DMS153 (cell line): Measurements from ENCODE around the gene GDI2.

Experiments
- DNase-seq: peaks from one replicate; lab custom pipeline; 2025; lab: John Stamatoyannopoulos, UW

The GDI2 gene

DNA sequence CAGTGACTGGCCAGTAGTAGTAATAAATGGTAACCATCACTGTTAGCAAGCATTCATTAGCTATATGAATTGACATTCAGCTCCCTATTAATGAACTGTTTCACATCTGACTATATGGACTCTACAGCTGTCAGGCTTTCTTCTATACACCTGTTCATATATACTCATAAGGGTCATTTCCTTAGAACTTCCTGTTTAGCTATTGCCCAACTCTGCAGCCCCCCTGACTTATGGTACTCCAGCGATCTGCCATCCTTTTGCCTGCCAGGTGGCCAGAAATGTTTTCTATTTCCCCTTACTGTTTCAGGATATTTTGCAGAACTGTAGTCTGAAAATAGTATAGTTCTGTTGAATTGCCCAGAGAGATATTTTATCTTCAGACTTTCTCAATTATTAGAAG lies 72.0 kb downstream of the GDI2 start:
- DNase-seq: no peak

DNA sequence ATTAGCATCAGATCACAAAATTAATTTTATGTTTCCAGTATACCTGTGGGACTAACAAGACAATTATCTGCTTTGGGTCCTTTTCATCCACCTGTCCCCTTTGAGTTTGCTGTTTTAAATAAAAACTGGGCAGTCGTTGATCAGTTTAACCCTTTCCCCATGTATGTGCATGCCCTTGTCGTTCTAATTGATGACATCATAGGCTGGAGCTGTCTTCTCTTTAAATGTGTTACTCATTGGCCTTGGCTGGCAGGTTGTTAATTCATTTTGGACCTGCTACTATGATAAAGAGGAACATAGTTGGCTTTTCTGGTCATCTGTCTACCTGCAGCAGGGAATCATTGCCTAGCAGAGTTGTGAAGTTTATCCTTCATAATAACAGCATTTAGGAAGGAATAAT lies 74.8 kb downstream of the GDI2 start:
- DNase-seq: no peak

DNA sequence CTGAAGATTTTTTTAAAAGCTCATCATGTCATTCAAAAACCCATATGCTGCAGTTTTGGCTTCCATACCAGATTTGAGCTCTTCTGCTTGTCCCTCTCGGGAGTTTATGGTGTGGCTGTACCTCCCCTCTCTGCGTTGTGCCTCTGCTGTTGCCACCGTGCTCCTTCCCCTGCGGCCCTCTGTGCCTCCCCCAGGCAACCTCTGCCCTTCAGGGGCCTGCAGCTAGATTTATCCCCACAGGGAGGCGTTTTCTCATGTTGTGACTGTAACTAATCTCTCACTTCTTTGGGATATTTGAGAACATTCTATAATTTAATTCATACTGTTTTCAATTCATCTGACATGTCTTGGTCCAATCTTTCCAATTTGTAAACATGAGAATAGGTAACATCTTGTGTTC lies 75.9 kb downstream of the GDI2 start:
- no peak for DNase-seq

DNA sequence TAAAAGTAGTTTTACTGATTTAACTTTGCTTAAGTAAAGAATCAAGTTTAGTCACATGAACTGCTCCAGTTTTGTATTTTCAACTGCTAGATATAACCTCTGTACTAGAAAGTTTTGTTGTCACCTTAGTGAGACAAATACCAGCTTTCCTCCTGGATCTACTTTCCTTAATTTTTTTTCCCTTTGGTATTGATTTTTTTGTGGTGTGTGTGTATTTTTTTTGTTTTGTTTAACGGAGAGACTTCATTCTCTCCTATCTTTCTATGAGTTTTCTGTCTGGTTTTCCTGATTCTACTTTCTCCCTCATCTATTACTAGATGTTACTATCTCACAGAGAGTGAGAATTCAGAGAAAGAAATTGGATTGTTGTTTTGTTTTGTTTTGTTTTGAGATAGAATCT lies 76.6 kb downstream of the GDI2 start:
- DNase-seq: no peak

DNA sequence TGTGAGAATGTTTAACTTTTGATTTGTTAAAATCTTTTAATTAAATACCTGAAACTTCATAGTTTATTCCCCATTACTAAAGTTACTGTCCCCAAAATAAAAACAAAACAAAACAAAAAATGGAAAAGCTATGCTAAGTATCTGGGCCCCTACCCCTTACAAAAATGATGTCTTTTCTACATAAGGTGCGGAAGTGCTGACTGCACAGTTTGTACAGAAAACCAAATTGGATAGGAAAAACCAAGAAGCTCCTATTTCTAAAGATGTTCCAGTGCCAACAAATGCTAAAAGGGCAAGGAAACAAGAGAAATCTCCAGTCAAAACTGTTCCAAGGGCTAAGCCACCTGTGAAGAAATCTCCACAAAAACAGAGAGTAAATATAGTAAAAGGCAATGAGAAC lies 78.1 kb downstream of the GDI2 start:
- DNase-seq: no peak

DNA sequence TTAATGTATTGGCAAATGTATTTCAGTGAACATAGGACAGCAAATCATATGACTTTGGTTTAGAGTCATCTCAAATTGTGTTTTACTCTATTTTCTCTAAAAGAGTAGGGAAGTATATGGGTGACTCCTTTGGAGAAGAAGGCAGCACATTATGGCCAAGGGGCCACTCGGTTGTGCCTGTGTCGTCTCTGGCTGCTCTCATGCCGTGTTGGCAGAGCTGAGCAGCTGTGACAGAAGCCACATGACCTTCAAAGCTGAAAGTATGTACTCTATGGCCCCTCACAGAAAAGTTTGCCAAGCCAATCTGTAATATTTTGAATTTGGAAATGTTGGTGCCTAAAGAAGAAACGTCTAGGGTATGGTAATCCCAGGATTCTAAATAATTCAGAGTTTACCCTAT lies 81.1 kb downstream of the GDI2 start:
- no peak for DNase-seq

DNA sequence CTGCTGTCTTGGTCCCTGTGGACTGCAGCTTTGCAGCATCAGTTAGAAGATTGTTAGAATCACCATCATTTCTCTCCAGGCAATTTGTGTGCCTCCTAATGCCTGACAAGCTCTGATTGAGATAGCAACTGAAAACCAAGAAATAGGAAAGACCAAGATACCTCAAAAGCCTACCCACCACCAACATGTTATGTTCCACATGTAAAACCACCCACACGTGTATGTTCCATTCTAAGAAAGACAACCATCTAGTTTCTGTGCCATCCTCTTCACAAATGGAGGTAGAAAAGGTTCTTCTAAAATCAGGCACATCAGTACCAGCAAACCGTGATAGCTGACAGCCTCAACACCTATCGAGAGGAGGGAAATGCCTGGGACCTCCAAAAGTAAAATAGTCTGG lies 81.7 kb downstream of the GDI2 start:
- DNase-seq: no peak

DNA sequence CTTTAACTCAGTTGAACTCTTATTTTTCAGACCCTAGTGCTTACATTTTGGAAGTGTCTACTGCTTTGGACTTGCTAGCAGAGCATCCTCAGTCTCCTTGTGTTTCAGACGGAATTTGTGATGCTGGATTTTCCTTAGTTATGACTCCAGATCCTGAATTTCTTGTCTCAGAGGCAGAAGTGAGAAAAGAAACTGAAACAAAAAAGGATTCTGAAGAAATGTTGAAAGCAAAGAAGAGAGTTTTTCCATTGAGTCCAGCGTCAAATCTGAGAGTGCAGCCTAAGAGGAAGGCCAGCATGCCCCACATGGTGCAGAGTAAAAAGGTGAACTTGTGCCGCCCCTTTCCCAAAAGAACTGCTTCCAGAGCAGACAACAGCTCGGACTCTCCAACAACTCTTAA lies 82.5 kb downstream of the GDI2 start:
- DNase-seq: no peak

DNA sequence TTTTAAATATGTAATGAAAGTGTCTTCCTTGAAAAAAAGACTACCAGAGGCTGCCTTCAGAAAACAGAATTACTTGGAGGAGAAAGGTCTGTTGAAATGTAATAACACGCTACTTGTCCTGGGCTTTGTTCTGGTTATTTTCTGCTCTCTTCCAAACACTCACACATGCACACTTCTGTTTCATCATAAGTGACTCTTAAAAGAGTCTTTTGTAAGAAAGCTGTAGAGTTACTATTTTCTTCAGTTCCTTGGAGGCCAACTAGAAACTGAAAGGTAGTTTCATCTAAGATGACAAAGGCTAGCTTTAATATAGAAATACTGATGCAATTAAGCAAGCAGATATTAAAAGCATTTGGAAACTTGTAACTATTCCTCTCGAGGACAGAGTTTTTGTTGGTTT lies 89.5 kb downstream of the GDI2 start:
- no peak for DNase-seq

DNA sequence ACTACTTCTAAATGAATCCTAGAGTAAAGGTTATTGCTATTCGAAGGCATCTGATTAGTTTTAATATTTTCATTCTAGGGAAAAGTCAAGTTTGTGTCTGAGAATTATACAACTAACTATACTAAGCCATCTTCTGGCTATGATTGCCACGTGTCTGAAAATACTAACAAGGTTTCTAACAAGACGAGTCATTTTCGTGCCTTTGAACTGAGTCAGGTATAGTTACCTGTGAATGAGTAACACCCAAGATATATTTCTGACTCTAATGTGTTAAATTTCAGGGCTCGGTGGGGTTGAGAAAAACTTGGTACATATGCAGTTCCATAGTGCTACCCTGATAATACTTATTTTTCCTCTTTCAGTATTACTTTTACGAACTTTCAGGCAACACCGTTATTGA lies 93.1 kb downstream of the GDI2 start:
- no peak for DNase-seq

DNA sequence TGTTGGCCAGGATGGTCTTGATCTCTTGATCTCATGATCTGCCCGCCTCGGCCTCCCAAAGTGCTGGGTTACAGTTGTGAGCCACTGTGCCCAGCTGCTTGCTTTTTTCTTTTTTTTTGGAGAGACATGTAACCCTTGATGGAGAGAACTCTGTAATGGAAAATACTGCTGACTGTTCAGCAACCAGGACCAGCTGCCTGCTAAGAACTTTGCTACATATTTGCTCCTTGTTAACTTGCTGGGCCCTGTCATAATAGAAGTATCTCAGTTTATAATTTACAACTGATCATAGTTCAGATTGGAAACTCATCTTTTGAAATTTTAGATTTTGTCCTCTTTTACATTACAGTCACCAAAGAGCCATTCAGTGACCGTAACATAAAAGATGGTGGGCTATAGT lies 93.7 kb downstream of the GDI2 start:
- no peak for DNase-seq
